GM12864 (cell line): ENCODE results near the gene FOXN3.

Experiments used
- DNase-seq: peaks from one replicate; pipeline ENCODE4 v3.0.0-alpha.2; 2011; ENCODE audit warnings: low read depth
- H3K4me3 ChIP-seq: 2 replicates; pipeline ENCODE4 v1.5.1; 2011; ENCODE audit warnings: mild to moderate bottlenecking, low read depth, low read length, control low read depth
- TF ChIP-seq, protein P1 (sequence below): IDR thresholded peaks from 2 replicates; pipeline ENCODE4 v1.5.1; 2011; ENCODE audit warnings: low read depth, mild to moderate bottlenecking, moderate library complexity, low read length, control low read depth, inconsistent platforms; ENCODE audit errors: missing control alignments

FOXN3 gene

DNA sequence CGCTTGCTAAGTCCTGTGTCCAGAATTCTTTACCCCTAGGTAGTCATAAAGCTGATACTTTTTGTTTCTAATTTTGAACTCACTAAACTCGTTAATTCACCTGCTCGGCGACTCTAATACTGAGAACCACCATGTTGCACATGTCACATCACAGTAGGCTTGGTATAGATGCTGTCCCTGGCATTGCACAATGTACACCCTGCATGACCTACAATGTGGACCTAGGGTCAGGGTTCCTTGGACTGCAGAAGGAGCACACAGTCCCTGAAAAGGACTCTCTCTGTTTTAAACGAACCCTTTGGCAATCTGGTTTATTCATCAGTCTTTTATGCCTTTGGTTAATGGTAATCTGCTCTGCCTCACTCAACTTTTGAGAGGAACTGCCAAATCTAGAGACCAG, 272.4 kb downstream of the FOXN3 start:
- DNase-seq: no peak
- no peak overlapping the region for H3K4me3 ChIP-seq
- TF ChIP-seq, protein P1, sequence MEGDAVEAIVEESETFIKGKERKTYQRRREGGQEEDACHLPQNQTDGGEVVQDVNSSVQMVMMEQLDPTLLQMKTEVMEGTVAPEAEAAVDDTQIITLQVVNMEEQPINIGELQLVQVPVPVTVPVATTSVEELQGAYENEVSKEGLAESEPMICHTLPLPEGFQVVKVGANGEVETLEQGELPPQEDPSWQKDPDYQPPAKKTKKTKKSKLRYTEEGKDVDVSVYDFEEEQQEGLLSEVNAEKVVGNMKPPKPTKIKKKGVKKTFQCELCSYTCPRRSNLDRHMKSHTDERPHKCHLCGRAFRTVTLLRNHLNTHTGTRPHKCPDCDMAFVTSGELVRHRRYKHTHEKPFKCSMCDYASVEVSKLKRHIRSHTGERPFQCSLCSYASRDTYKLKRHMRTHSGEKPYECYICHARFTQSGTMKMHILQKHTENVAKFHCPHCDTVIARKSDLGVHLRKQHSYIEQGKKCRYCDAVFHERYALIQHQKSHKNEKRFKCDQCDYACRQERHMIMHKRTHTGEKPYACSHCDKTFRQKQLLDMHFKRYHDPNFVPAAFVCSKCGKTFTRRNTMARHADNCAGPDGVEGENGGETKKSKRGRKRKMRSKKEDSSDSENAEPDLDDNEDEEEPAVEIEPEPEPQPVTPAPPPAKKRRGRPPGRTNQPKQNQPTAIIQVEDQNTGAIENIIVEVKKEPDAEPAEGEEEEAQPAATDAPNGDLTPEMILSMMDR: no peak

DNA sequence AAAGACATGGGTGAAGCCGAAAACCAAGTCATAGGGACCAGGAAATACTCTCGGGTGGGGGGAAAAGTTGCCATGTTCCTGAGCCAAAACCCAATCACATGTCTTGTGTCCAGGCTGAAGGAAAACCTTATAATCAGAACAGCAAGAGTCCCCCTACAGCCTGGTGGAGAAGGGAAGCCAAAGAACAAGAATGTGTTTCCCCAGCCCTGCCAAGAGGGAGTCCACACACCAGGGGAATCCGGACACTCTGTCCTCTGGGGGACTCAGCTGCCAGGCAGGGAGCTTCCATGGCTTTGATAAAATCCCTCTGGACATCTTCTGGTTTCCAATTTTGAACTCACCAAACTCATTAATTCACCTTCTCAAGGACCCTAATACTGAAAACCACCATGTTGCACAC, 273.0 kb downstream of the FOXN3 start:
- no peak overlapping the region for H3K4me3 ChIP-seq
- DNase-seq: no peak
- TF ChIP-seq, protein P1: no peak

DNA sequence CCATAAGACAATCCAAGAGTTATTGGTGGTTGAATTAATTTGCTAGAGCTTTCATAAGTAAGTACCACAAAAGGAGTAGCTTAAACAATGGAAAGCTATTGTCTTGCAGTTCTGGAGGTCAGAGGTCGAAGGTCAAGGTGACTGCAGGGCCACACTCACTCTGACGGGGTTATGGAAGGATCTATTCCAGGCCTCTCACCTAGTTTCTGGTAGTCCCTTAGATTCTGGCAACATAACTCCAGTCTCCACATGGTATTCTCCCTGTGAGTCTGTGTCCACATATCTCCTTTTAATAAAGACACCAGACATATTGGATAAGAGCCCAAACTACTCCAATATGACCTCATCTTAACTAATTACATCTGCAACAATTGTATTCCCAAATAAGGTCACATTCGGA, 273.4 kb downstream of the FOXN3 start:
- no peak overlapping the region for H3K4me3 ChIP-seq
- no peak for DNase-seq
- TF ChIP-seq, protein P1: no peak

DNA sequence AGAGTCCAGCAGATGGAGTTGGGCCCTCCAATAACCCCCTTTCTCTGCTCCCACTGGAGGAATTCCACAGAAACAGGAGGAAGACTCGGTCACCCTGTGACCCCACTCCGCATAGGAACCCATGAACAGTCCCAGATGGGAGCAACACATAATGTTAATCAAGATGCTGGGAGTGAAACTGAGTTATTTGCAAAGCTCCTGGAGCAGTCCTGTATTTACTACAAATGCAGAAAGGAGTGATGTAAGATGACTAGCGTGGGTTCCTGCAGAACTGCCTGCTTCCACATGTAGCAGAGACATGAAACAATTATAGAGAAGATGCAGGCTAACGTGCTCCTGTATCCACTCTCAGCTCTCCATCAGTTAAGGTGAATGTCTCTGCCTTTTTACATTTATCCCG, 274.7 kb downstream of the FOXN3 start:
- DNase-seq: no peak
- no peak overlapping the region for H3K4me3 ChIP-seq
- TF ChIP-seq, protein P1: no peak

DNA sequence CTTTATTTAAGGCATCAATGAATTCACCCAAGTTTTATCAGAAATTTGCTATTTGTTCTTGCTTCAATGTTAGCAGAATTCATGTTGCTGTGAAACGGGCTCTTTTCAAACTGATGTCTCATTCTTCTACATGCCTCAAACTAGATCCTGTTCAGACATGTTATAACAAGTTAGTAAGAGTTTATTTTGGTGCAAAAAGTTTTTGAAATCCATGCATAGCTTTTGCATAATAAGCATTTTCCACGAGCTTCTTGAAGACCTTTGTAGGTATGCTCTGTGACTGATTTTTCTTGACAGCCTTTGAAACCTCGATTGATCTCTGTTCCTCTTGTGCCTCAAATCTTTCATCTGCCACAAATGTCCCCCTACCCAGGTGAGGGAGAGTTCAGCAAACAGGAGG, 275.2 kb downstream of the FOXN3 start:
- no peak for DNase-seq
- TF ChIP-seq, protein P1: no peak
- H3K4me3 ChIP-seq: no peak overlapping the region

DNA sequence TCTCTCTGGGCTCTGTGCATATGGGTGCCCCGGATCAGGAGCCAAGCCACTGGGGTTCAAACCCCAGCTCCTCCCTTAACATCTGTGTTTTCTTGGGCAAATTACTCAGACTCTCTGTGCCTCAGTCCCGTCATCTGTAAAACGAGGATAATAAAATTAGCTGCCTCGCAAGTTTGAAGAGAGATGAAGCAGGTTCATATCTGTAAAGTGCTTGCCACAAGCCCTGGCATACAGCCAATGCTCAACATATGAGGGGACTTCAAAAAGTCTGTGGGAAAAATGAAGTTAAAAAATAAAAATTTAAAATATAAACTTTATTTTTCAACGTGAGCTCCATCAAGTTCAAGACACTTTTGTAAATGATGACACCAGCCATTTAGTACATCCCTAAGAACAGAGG, 276.7 kb downstream of the FOXN3 start:
- no peak for DNase-seq
- H3K4me3 ChIP-seq: no peak overlapping the region
- TF ChIP-seq, protein P1: no peak

DNA sequence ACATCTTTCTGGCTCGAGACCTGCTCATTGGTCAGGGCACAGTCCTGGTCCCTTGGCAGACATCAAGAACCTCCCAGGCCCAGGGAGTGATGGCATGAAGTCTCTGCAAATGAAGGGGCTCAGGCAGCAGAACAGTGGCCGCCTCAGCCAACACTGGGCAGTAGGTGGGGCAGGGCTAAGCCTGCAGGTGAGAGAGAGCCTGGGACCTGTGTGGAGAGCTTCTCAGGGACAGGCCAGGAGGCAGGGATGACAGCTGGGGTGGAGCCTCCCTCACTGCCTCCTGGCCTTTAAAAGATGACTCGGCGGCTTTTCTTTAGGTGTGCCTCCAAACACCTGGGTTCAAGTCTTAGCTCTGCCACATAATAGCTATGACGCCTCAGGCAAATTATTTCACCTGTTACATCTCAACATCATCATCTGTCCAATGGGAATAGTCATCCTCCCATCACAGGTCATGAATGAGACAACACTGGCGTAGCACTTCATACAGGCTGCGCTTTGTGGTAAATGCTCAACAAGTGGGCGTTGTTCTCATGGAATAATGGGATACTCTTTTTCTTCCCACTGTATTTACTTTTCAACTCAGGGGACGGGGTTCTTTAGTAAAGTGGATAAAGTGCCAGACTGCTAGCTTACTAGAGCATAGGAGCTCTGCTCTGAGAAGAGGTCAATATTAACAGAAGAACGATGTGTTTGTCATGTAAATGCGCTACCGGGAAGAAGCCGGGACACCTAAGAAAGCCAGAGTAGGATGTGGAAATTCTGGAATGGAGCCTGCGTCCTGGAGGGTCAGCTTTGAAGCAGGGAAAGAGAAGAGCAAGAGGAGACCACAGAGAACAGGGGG, 277.4 kb downstream of the FOXN3 start:
- TF ChIP-seq, protein P1: no peak
- no peak for DNase-seq
- no peak overlapping the region for H3K4me3 ChIP-seq
